Measurements from ENCODE around the gene PPFIBP2.

DNA sequence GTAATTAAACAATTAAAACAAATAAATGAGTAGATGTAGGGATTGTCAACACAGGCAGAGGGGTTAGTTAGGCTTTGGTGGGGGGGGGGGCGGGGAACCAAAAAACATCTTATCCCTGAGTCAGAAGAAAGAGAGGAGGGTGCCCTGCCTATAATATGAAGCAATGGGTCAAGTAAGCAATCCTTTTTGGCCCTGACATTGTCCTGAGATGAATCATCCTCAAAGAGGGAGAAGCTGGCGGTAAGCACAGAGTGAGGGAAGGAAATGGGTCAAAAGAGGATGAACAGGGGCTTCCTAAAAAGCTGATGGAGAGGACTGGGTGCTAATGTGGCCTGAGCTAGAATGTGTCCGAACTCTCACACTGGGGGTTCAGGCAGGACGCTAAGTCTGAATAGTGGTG lies 23.7 kb upstream of the PPFIBP2 start:
- TF ChIP-seq, protein P1, sequence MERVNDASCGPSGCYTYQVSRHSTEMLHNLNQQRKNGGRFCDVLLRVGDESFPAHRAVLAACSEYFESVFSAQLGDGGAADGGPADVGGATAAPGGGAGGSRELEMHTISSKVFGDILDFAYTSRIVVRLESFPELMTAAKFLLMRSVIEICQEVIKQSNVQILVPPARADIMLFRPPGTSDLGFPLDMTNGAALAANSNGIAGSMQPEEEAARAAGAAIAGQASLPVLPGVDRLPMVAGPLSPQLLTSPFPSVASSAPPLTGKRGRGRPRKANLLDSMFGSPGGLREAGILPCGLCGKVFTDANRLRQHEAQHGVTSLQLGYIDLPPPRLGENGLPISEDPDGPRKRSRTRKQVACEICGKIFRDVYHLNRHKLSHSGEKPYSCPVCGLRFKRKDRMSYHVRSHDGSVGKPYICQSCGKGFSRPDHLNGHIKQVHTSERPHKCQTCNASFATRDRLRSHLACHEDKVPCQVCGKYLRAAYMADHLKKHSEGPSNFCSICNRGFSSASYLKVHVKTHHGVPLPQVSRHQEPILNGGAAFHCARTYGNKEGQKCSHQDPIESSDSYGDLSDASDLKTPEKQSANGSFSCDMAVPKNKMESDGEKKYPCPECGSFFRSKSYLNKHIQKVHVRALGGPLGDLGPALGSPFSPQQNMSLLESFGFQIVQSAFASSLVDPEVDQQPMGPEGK (CRISPR knock-in tag; IDR thresholded peaks at IDR 0.05; ENCODE audit: borderline replicate concordance) = no peak
- TF ChIP-seq ESRRG (CRISPR knock-in tag; IDR thresholded peaks at IDR 0.05) = no peak
- no peak for TF ChIP-seq ZFP3 (CRISPR knock-in tag; IDR thresholded peaks at IDR 0.05)
- TF ChIP-seq SNAI2 (CRISPR knock-in tag; IDR thresholded peaks at IDR 0.05) = no peak
- TF ChIP-seq BACH2 (CRISPR knock-in tag; IDR thresholded peaks at IDR 0.05; ENCODE audit: borderline replicate concordance) = no peak
- no peak for TF ChIP-seq CSRNP3 (CRISPR knock-in tag; IDR thresholded peaks at IDR 0.05)
- no peak for TF ChIP-seq ARNTL (CRISPR knock-in tag; IDR thresholded peaks at IDR 0.05; ENCODE audit: borderline replicate concordance, low read depth)
- no peak for TF ChIP-seq TCF4 (CRISPR knock-in tag; IDR thresholded peaks at IDR 0.05; ENCODE audit: borderline replicate concordance)
- TF ChIP-seq CREB5 (CRISPR knock-in tag; IDR thresholded peaks at IDR 0.05; ENCODE audit: low read depth) = no peak
- no peak for TF ChIP-seq ZNF70 (CRISPR knock-in tag; IDR thresholded peaks at IDR 0.05)
- no peak for TF ChIP-seq ISL1 (CRISPR knock-in tag; IDR thresholded peaks at IDR 0.05)
- TF ChIP-seq RARB (CRISPR knock-in tag; IDR thresholded peaks at IDR 0.05) = no peak
- no peak for TF ChIP-seq ZNF565 (CRISPR knock-in tag; conservative IDR thresholded peaks at IDR 0.05; ENCODE audit: low read depth)

Measured in SK-N-SH treated with all-trans-retinoic acid at 6 μM for 48 hours (cell line).